NCI-H526 treated with DMSO at 0.1 percent for 48 hours (cell line): Measurements from ENCODE around the gene SLC6A7.
"Not testable (repeated sequence)": the region's sequence is repeated elsewhere in the genome, so short reads cannot be mapped to it uniquely, and the experiment has no call there.

Experiments used
- DNase-seq: peaks from one replicate; lab custom pipeline; 2025; lab: John Stamatoyannopoulos, UW

The SLC6A7 gene

DNA sequence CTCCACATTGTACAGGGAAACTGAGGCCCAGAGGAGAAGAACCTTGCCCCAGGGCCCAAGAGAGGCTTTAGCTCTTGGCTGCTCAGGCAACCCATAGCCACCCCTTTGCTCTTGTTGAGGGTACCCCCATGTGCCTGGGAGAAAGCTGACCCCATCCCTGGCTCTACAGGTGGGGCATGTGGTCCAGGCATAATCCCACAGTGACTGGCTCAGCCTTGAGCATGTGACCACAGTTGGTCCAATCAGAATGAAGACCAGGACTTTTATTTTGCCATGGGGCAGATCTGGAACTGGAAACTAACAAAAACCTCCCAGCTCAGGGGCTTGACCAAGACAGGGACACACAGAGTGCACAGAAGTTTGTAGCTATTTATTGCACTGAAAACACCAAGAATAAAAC lies 29.3 kb downstream of the SLC6A7 start:
- no peak for DNase-seq

GRCh38 chr5:150219861-150220260 lies 30.0 kb downstream of the SLC6A7 start:
- no peak for DNase-seq

DNA sequence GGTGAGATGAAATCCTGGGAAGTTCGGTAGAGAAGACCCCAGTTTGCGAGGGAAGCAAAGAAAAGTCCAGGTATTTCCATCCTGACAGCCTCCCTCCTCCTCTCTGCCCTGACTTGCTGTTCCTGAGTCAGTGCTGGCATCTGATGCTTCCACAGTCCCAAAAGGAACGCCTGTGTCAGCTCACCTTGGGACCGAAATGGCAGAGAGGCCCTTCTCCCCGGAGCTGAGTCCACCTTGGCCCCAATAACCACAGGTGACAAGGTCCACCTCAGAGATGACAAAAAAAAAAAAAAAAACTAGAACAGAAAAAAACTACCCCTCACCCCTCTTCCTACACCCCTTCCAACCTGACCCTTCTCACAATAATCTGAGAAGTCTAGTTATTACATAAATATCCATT lies 31.6 kb downstream of the SLC6A7 start:
- DNase-seq: no peak

DNA sequence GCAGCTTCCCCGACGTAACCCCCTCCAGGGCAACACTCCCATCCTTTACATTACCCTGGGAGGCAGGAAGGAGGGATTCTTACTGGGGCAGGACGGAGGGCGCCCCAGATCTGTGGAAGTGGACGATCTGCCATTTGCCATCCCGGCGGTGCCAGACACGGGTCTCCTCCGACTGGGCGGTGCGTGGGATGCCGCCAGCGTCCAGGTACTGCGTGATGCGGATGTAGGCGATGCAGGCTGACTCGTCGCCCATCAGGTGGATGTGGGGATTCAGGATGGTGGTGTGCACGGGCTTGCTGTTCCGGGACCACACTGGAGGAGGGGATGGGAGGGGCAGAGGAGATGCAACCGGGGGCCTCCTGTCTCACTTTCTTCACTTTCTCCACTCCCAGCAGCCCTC lies 33.0 kb downstream of the SLC6A7 start:
- DNase-seq: no peak

DNA sequence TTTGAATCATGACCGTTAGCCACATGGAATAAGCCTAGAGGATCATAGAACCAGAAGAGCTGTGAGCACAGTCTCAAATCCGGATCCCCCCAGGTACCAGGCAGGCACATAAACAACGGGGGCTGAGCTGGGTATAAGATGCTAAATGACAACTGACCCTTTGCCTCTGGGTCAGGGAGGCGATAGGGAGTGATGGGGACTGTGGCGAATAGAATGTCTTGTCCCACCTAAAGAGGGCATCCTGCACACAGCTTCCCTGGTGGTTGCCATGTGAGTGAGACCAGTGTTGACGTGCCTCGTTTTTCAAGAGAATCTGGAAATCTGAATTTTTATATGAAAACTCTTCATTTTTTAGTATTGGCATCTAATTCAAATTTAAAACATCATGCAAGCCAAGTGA lies 33.6 kb downstream of the SLC6A7 start:
- no peak for DNase-seq

- DNase-seq: no peak
Observed at GRCh38 chr5:150224483-150225027, 34.7 kb downstream of the SLC6A7 start.

GRCh38 chr5:150227036-150227435 lies 37.2 kb downstream of the SLC6A7 start:
- no peak for DNase-seq

GRCh38 chr5:150227606-150228273 lies 37.9 kb downstream of the SLC6A7 start:
- DNase-seq: no peak

- no peak for DNase-seq
Observed at GRCh38 chr5:150229571-150229970, 39.7 kb downstream of the SLC6A7 start.

GRCh38 chr5:150230842-150231241 lies 41.0 kb downstream of the SLC6A7 start:
- no peak for DNase-seq

DNA sequence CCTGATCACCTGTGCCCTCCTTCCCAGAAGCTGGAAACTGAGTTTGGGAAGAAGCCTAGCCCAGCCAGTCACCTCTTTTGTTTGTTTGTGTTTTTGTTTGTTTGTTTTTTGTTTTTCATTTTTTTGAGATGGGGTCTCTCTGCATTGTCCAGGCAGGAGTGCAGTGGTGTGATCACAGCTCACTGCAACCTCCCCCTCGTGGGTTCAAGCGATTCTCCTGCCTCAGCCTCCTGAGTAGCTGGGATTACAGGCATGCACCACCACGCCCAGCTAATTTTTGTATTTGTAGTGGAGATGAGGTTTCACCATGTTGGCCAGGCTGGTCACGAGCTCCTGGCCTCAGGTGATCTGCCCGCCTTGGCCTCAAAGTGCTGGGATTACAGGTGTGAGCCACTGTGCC lies 43.8 kb downstream of the SLC6A7 start:
- not testable (repeated sequence) for DNase-seq

DNA sequence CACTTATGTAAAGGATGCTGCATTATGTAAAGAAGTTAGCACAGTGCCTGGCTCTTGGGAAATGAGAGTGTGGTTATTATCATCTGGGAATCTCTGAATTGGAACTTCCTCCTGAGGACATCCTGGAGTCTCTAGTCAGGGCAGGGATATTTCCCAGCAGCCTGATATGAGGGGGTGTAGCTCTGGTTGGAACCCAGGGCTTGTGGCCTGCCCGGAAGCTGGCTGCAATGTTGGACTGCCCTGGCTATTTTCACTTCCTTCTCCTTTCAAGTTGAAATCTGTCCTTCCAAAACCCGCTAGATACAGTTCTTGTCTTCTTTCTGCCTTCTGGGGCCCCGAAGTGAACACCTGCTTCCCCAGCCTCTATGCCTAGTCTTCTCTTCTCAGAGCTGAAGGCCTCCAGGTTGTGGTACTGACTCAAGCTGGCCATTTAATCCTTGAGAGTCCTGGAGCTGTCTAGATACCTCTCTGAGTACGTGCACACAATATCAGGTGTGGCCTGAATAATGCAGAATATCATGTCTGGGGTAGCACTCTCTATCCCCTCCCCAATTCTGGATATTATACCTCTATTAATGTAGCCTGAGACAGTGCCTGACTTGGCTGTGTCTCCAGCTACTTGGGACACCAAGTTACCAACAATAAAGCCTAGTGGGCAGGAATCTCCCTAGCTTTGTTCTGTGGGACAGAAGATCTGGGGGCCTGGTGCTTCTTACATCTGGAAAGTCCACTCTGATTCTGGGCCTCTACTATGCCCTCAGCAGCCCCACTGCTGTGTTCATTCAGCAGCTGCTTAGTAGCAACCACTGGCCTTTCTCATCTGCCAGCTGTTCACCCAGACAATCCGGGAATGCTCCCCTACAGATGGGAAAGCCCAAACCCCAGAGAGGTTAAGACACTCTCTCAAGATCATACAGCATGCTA lies 45.0 kb downstream of the SLC6A7 start:
- DNase-seq: no peak

DNA sequence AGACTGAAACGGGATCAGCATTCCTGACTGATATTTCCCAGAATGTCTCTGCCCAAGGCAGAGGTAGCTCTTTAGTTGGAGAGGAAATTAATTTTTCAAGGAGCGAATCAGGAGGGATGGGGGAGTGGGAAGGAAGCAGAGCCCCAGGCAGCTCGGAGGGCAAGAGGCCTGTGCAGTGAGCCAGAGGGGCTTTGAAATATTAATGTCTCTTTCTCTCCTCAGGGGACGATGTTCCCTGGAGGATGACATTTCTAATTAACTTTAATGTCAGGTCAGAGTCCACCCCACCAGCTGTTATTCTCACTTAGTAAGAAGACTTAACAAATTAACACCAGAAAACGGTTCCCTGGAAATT lies 45.6 kb downstream of the SLC6A7 start:
- no peak for DNase-seq

- DNase-seq: no peak
Observed at GRCh38 chr5:150236313-150236712, 46.5 kb downstream of the SLC6A7 start.

- no peak for DNase-seq
Observed at GRCh38 chr5:150236981-150237754, 47.3 kb downstream of the SLC6A7 start.

DNA sequence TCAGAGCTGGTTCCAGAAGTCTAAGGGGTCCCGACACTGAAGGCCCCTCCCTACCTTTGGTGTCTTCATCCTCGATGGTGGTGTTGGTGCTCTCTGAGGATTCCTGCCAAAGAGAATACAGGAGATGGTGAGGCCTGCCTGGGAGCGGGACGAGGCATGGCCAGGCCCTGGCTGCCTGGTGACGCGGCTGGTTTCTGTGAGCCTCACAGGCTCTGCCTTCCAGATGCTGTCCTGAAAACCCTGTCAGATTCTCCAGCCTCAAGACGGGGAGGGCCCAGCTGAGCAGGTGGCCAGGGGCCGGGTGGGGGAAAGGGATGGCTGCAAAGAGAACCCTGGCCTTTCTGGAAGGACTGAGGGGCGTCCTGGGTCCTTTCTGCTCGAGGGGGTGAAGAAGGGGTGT lies 48.8 kb downstream of the SLC6A7 start:
- no peak for DNase-seq

DNA sequence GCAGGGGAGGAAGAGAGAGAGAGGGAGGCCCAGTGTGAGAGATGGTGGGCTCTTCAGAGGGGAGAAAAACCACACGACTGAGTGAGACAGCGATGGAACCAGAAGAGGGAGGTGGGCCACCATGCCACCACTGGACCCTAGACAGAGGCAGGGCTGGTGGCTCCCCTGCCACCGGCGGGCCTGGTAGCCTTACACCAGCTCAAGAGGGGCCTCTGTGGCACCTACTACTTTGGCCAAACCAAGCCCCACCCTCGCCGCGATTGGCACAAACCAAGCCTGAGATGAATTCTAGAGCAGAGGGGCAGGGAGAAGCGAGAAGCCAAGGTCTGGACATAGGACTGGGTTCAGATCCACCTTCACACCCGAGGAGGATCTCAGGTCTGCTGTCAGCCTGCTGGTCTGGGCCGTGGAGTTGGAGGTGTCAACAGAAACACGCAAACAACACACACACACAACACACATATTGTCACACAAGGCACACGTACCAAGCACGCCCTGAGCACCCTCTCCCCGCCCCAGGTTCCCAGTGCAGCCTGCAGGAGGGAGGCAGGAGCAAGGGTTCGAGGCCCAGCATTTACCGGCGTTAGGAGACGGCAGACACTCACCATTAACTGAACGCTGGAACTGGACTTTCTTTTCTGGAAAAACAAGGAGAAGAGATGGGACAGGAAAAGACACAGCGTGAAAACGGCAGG lies 49.4 kb downstream of the SLC6A7 start:
- no peak for DNase-seq

DNA sequence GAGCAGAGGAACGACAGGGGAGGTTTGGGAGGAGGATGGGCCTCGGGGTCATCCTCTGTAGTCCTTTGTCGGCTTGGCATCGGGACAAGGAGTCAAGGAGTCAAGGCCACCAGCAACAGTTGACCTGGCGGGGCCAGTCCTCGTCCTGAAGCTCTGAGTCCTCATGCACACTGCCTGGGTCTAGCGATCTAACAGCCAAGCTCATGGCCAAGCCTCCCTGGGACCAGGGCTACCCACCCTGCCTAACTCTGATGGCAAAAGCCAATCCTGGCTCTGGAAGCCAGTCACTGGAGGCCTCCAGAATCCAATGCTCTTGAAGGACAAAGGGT lies 49.9 kb downstream of the SLC6A7 start:
- no peak for DNase-seq

DNA sequence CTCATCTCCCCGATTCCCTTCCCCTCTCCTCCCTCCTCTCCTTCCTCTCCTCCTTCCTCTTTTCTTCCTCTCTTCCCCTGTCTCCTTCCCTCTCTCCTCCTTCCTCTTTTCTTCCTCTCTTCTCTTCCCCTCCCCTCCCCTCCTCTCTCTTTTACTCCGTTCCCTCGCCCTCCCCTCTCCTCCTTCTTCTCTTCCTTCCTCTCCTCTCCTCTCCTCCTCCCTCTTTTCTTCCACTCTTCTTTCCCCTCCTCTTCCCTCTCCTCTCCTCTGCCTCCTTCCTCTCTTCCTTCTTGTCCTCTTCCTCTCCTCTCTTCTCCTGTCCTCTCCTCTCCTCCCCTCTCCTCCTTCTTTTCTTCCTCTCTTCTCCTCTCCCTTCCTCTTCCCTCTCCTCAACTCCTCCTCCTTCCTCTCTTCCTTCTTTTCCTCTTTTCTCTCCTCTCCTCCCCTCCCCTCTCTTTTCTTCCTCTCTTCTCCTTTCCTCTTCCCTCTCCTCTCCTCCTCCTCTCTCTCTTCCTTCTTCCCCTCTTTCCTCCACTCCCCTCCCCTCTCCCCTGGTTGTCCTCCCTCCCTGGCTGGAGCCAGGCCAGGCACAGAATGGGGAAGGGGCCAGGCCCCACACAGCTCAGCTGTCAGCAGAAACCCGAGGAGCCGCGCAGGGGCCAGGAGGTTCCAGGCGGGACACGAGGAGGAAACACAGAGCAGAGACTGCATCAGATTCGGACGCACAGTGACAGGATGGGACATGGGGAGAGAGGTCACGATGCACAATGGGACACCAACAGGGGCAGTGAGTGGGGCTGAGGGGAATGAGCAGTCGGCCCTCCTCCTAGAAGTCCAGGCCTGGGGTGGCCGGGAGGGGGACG lies 51.7 kb downstream of the SLC6A7 start:
- DNase-seq: no peak

- DNase-seq: no peak
Observed at GRCh38 chr5:150242251-150242894, 52.5 kb downstream of the SLC6A7 start.

DNA sequence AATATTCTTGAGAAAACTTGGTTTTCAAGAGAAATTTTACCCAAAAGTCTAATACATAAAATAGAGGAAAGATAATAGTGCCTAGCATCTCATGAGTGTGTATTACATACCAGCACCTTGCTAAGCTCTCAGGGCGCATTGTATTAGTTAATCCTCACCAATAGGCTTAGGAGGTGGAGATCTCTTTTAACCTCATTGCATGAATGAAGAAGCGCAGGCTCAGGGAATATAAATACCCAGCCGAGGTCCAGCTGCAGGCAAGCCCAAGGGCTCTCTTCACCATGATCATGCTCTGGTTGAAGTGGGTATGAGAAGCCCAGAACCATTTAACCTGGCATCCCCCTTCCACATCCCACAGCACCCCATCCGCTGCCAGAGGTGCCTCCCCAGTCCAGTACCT lies 53.7 kb downstream of the SLC6A7 start:
- no peak for DNase-seq
